ENCODE data around the gene MRPS26. TPM values are rescaled to one million over a fixed set of nuclear protein-coding genes. Genes with fewer than 3 reads are reported as not detected.

MRPS26 gene
- total and polyA plus RNA-seq, 10 of the 15 experiments (the other 5 are each of a cell fraction or from before 2014, with no cell fraction given), result 3.9 to 95.3 (median 46.5) TPM

DNA sequence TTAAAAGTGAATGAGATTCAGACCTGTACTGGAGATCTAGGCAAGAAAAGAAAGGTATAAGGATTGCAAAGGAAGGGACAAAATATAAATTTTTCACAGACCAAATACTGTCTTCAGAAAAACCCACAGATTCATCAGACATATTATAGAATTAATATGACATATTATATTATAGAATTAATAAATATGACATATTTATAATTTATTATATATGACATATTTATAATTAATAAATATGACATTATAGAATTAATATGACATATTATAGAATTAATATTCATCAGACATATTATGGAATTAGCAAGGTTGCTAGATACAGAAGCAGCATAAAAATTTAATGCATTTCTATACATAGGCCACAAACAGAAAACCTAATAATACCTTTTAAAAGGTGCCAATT, 47.1 kb upstream of the MRPS26 start:
- Histone ChIP-seq H3K27ac (ENCODE audit: control insufficient read depth, insufficient read depth) (no peak overlapping the region), H3K9ac (ENCODE audit: control insufficient read depth, insufficient read depth, low read length) (no peak overlapping the region), H3K4me3 (no peak overlapping the region), H3K27me3 (replicated peaks in 1 of 2; ENCODE audit: control insufficient read depth in 2 of 2, insufficient read depth in 2 of 2, low read length in 1 of 2) (no peaks in the 10 kb centered on the region), H3K4me1 (ENCODE audit: control insufficient read depth, insufficient read depth, low read length) (no peaks in the 10 kb centered on the region), H4K20me1 (ENCODE audit: control insufficient read depth, insufficient read depth) (no peaks in the 10 kb centered on the region), H2AFZ (ENCODE audit: control insufficient read depth, low read depth, low read length) (no peak overlapping the region), H3K9me3 (replicated peaks; ENCODE audit: control insufficient read depth, insufficient read depth, low read length) (no peaks in the 10 kb centered on the region), H3K36me3 (ENCODE audit: control insufficient read depth in 2 of 2, insufficient read depth in 2 of 2, low read length in 1 of 2) (peaks cover 2 to 3% of the 10 kb centered on the region in 2 experiments; a peak in 3 of 4 replicates), H3K79me2 (ENCODE audit: control insufficient read depth, insufficient read depth, low read length) (no peaks in the 10 kb centered on the region), H3K4me2 (ENCODE audit: control insufficient read depth, insufficient read depth) (no peak overlapping the region)
- in situ Hi-C loops (cut with MboI) (no loop called here), intact Hi-C loops (cut with micrococcal nuclease; ENCODE audit: unreplicated experiment) (no loop called here)
- ChIA-PET POLR2A (no interaction called here), RAD21 (ENCODE audit: unreplicated experiment) (no interaction called here), SMC1A (ENCODE audit: uncharacterized antibody, unreplicated experiment) (interaction anchor here (0.9 kb wide), 1 partner anchor 255 kb away, joined by 3 read pairs; no protein-coding TSS in a partner anchor), CTCF (no interaction called here)
- ATAC-seq (no peak), DNase-seq (ENCODE audit: low read depth, low spot score) (no peak), FAIRE-seq (no peak)
- BruUV-seq (replicated peaks), result no TSS peak
- no peak for TF ChIP-seq EGR1 (IDR thresholded peaks at IDR 0.05; ENCODE audit: borderline replicate concordance in 1 of 2, low read depth in 2 of 2, low read length in 2 of 2)
- TF ChIP-seq SMAD1 (IDR thresholded peaks at IDR 0.05; ENCODE audit: low read depth, partially characterized antibody), result no peak
- TF ChIP-seq RBBP5 (conservative IDR thresholded peaks at IDR 0.05), result no peak
- TF ChIP-seq CEBPB (IDR thresholded peaks at IDR 0.05; ENCODE audit: borderline replicate concordance in 1 of 2, low read depth in 2 of 2, low read length in 2 of 2), result no peak

DNA sequence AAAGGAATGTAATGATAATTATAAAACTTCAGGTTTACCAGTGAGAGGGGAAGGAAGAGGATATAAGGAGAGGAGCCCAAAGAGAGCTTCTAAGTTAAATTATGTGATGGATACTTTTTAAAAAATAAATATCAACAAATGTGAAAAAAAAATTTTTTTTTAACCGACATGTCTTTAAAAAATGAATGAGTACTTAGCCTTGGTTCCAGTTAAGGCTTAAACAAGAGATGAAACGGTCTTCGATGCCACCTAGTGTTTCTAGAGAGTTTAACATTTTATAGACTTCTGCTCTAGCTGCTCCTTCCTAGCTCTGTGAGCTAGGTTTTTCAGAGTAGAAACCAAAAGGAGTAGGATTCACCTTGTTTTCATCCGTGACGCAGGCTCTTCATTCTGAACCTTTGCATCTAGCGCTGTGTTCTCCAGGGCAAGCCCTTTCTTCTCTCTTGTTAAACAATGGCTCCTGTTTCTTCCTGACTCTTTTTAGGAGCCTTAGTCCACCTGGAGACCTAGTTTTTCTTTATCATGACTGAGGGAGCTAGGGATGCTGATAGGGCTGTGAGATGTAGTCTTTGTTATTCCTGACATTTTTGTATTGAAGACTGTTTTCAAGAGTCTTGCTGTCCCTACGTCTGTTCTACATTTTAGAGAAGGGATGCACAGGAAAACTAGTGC, 44.9 kb upstream of the MRPS26 start:
- H2AFZ ChIP-seq (ENCODE audit: control insufficient read depth, low read depth, low read length), result no peak overlapping the region
- H3K9me3 ChIP-seq (replicated peaks; ENCODE audit: control insufficient read depth, insufficient read depth, low read length), result no peaks in the 10 kb centered on the region
- no peak overlapping the region for H3K4me2 ChIP-seq (ENCODE audit: control insufficient read depth, insufficient read depth)
- POLR2A ChIA-PET, result interaction anchor here (0.5 to 1.0 kb wide), 2 partner anchors 42 to 157 kb away, joined by 3 to 4 read pairs; partner anchors contain the start of gene GNRH2
- no peaks in the 10 kb centered on the region for H4K20me1 ChIP-seq (ENCODE audit: control insufficient read depth, insufficient read depth)
- no peaks in the 10 kb centered on the region for H3K79me2 ChIP-seq (ENCODE audit: control insufficient read depth, insufficient read depth, low read length)
- ATAC-seq (peak; percentile 92), DNase-seq (ENCODE audit: low read depth, low spot score) (no peak), FAIRE-seq (peak; percentile 99)
- intact Hi-C loops (cut with micrococcal nuclease; ENCODE audit: unreplicated experiment) (loop anchor here (1.0 to 5.0 kb wide), 4 partner anchors 89 to 249 kb away; partner anchors contain the start of gene PTPRA), in situ Hi-C loops (cut with MboI) (no loop called here)
- H3K4me1 ChIP-seq (ENCODE audit: control insufficient read depth, insufficient read depth, low read length), result no peaks in the 10 kb centered on the region
- no peak overlapping the region for H3K27ac ChIP-seq (ENCODE audit: control insufficient read depth, insufficient read depth)
- no peak overlapping the region for H3K4me3 ChIP-seq
- CTCF ChIA-PET, result interaction anchor here (0.6 to 2.9 kb wide), 43 partner anchors 10 to 481 kb away, joined by 3 to 18 read pairs (median 4); partner anchors contain the start of genes PTPRA and TMEM239
- 84% methylated on average over 7 of the region's 7 CpGs for WGBS (ENCODE audit: insufficient coverage, insufficient replicate concordance, low lambda C conversion rate, missing lambda C conversion rate)
- H3K9ac ChIP-seq (ENCODE audit: control insufficient read depth, insufficient read depth, low read length), result no peak overlapping the region
- RAD21 ChIA-PET (ENCODE audit: unreplicated experiment), result interaction anchor here (0.5 to 1.7 kb wide), 19 partner anchors 11 to 470 kb away, joined by 3 to 10 read pairs (median 3); partner anchors contain the start of genes ATRN, NOP56 and PTPRA
- TF ChIP-seq, protein P1, sequence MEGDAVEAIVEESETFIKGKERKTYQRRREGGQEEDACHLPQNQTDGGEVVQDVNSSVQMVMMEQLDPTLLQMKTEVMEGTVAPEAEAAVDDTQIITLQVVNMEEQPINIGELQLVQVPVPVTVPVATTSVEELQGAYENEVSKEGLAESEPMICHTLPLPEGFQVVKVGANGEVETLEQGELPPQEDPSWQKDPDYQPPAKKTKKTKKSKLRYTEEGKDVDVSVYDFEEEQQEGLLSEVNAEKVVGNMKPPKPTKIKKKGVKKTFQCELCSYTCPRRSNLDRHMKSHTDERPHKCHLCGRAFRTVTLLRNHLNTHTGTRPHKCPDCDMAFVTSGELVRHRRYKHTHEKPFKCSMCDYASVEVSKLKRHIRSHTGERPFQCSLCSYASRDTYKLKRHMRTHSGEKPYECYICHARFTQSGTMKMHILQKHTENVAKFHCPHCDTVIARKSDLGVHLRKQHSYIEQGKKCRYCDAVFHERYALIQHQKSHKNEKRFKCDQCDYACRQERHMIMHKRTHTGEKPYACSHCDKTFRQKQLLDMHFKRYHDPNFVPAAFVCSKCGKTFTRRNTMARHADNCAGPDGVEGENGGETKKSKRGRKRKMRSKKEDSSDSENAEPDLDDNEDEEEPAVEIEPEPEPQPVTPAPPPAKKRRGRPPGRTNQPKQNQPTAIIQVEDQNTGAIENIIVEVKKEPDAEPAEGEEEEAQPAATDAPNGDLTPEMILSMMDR (IDR thresholded peaks at IDR 0.05 in 2 of 3, conservative IDR thresholded peaks at IDR 0.05 in 1 of 3; ENCODE audit: control insufficient read depth in 2 of 3, extremely low read depth in 1 of 3, insufficient read depth in 1 of 3, low read depth in 3 of 3, low read length in 3 of 3), result peak; percentile 55 to 69 (median 57); a peak in 5 of 6 replicates
- TF ChIP-seq CREB1 (IDR thresholded peaks at IDR 0.05; ENCODE audit: low read depth), result no peak
- TF ChIP-seq RAD21 (IDR thresholded peaks at IDR 0.05; ENCODE audit: insufficient read depth, low read depth, low read length), result peak; percentile 81
- TF ChIP-seq SMC3 (IDR thresholded peaks at IDR 0.05; ENCODE audit: borderline replicate concordance, low read length), result peak; percentile 49; the same call in 1 of the 2 replicates
- H3K27me3 ChIP-seq (replicated peaks in 1 of 2; ENCODE audit: control insufficient read depth in 2 of 2, insufficient read depth in 2 of 2, low read length in 1 of 2), result no peaks in the 10 kb centered on the region
- H3K36me3 ChIP-seq (ENCODE audit: control insufficient read depth in 2 of 2, insufficient read depth in 2 of 2, low read length in 1 of 2), result peaks cover 0 to 3% of the 10 kb centered on the region in 2 experiments; a peak in 2 of 4 replicates
- SMC1A ChIA-PET (ENCODE audit: uncharacterized antibody, unreplicated experiment), result interaction anchor here (0.6 to 1.4 kb wide), 20 partner anchors 12 to 287 kb away, joined by 3 to 6 read pairs (median 3); no protein-coding TSS in a partner anchor
- no TSS peak for BruUV-seq (replicated peaks)

All from GM12878 (cell line).